Kidney epithelial cell (primary cell): ENCODE results near the gene ZBED4. TPM values are rescaled to one million over a fixed set of nuclear protein-coding genes. Genes with fewer than 3 reads are reported as not detected.
A peak's percentile ranks its signal among the peaks of the same experiment; 100 is the strongest.

Source experiments
- DNase-seq: peaks from one replicate; pipeline ENCODE4 v3.0.0-alpha.2; 2010; ENCODE audit warnings: low read depth
- H3K27me3 ChIP-seq: 2 replicates; pipeline ENCODE4 v1.6.0; 2011; ENCODE audit warnings: low read length; ENCODE audit not compliant: control insufficient read depth, insufficient read depth
- H3K36me3 ChIP-seq: 2 replicates; pipeline ENCODE4 v1.5.1; 2011; ENCODE audit warnings: low read length; ENCODE audit not compliant: control insufficient read depth, insufficient read depth
- H3K4me3 ChIP-seq: 2 replicates; pipeline ENCODE4 v1.5.1; 2011; ENCODE audit warnings: low read depth, mild to moderate bottlenecking, control low read depth, low read length
- CTCF ChIP-seq: IDR thresholded peaks from 2 replicates; pipeline ENCODE4 v1.5.1; 2011; ENCODE audit warnings: mild to moderate bottlenecking, moderate library complexity, low read length, control low read depth, inconsistent platforms; ENCODE audit not compliant: insufficient read depth, poor library complexity, severe bottlenecking
- total RNA-seq: library from RNA; depleted of rRNA; stranded (reverse); fragments of >200 nt; gene quantifications from 2 replicates; pipeline ENCODE4 v1.2.3, GENCODE V29; 2015

Gene ZBED4
- total RNA-seq, 1 donor from 2014 or later: 28.8 TPM

- H3K27me3 ChIP-seq: no peaks in the 10 kb centered on the region
- DNase-seq: no peak
- H3K4me3 ChIP-seq: peak overlapping the region; percentile 7
- TF ChIP-seq CTCF: no peak
- H3K36me3 ChIP-seq: no peaks in the 10 kb centered on the region
Measured at GRCh38 chr22:49936018-49936972, 82.7 kb downstream of the ZBED4 start.

GRCh38 chr22:49936973-49937757 lies 83.5 kb downstream of the ZBED4 start:
- TF ChIP-seq CTCF: no peak
- Histone ChIP-seq H3K36me3 (no peaks in the 10 kb centered on the region), H3K4me3 (no peak overlapping the region), H3K27me3 (no peaks in the 10 kb centered on the region)
- DNase-seq: no peak

- H3K27me3 ChIP-seq: no peaks in the 10 kb centered on the region
- no peak overlapping the region for H3K4me3 ChIP-seq
- TF ChIP-seq CTCF: no peak
- H3K36me3 ChIP-seq: no peaks in the 10 kb centered on the region
- DNase-seq: no peak
Measured at GRCh38 chr22:49937758-49938564, 84.3 kb downstream of the ZBED4 start.

GRCh38 chr22:49938565-49939136 lies 85.0 kb downstream of the ZBED4 start:
- no peak for TF ChIP-seq CTCF
- no peaks in the 10 kb centered on the region for H3K36me3 ChIP-seq
- H3K27me3 ChIP-seq: no peaks in the 10 kb centered on the region
- no peak overlapping the region for H3K4me3 ChIP-seq
- DNase-seq: no peak

Other genes with a start within 250 kb of the ZBED4 start
- 35.4 and 37.2 TPM in 2 replicates for gene BRD1, start 26.0 kb upstream of the ZBED4 start, total RNA-seq
- 24.3 and 26.2 TPM in 2 replicates for gene ALG12, start 64.6 kb downstream of the ZBED4 start, total RNA-seq
- 59.1 and 68.2 TPM in 2 replicates for gene CRELD2, start 64.8 kb downstream of the ZBED4 start, total RNA-seq
- 66.9 and 77.3 TPM in 2 replicates for gene PIM3, start 106.9 kb downstream of the ZBED4 start, total RNA-seq
- gene IL17REL, start 158.9 kb downstream of the ZBED4 start, total RNA-seq: not detected in 2 replicates
- not detected in 2 replicates for gene TTLL8, start 204.5 kb downstream of the ZBED4 start, total RNA-seq
- gene MLC1, start 231.6 kb downstream of the ZBED4 start, total RNA-seq: not detected in 2 replicates
- 0.21 and 1.7 TPM in 2 replicates for gene MOV10L1, start 236.2 kb downstream of the ZBED4 start, total RNA-seq